SK-N-SH treated with all-trans-retinoic acid at 6 μM for 48 hours (cell line): Measurements from ENCODE around the gene TMEM100.

Experiments used
- ATAC-seq: fragments of 200-7000 bp; cut with Tn5 transposase; 3 replicates; pipeline ENCODE4 v1.9.1; 2020; ENCODE audit warnings: mild to moderate bottlenecking, moderate library complexity
- BACH2 ChIP-seq: fragments of 250-450 bp; sonication (Bioruptor Pico); IDR thresholded peaks from 2 replicates; pipeline ENCODE4 v1.9.0; 2021; ENCODE audit warnings: mild to moderate bottlenecking, borderline replicate concordance
- CSDC2 ChIP-seq: fragments of 250-450 bp; sonication (Bioruptor Pico); IDR thresholded peaks from 2 replicates; pipeline ENCODE4 v1.5.0; 2020; ENCODE audit warnings: mild to moderate bottlenecking, moderate library complexity
- ESRRG ChIP-seq: fragments of 250-450 bp; sonication (Bioruptor Pico); IDR thresholded peaks from 2 replicates; pipeline ENCODE4 v1.6.1; 2021; ENCODE audit warnings: mild to moderate bottlenecking
- GLIS3 ChIP-seq: fragments of 250-450 bp; sonication (Bioruptor Pico); IDR thresholded peaks from 2 replicates; pipeline ENCODE4 v1.5.0; 2020; ENCODE audit warnings: mild to moderate bottlenecking, moderate library complexity
- ISL1 ChIP-seq: fragments of 250-450 bp; sonication (Bioruptor Pico); IDR thresholded peaks from 2 replicates; pipeline ENCODE4 v2.1.2; 2022; ENCODE audit warnings: mild to moderate bottlenecking, moderate library complexity
- OSR1 ChIP-seq: fragments of 250-450 bp; sonication (Bioruptor Pico); IDR thresholded peaks from 2 replicates; pipeline ENCODE4 v1.8.0; 2022; ENCODE audit warnings: moderate library complexity, mild to moderate bottlenecking, inconsistent platforms
- PPARA ChIP-seq: fragments of 250-450 bp; sonication (Bioruptor Pico); IDR thresholded peaks from 2 replicates; pipeline ENCODE4 v1.5.0; 2020; ENCODE audit warnings: mild to moderate bottlenecking, borderline replicate concordance
- RARB ChIP-seq: fragments of 250-450 bp; sonication (Bioruptor Pico); IDR thresholded peaks from 2 replicates; pipeline ENCODE4 v1.8.0; 2021; ENCODE audit warnings: mild to moderate bottlenecking, moderate library complexity
- SNAI2 ChIP-seq: fragments of 250-450 bp; sonication (Bioruptor Pico); IDR thresholded peaks from 2 replicates; pipeline ENCODE4 v1.5.0; 2020; ENCODE audit warnings: mild to moderate bottlenecking, moderate library complexity
- TOX ChIP-seq: fragments of 250-450 bp; sonication (Bioruptor Pico); IDR thresholded peaks from 2 replicates; pipeline ENCODE4 v1.8.0; 2021; ENCODE audit warnings: mild to moderate bottlenecking, moderate library complexity, borderline replicate concordance
- ZC3H10 ChIP-seq: fragments of 250-450 bp; sonication (Bioruptor Pico); IDR thresholded peaks from 2 replicates; pipeline ENCODE4 v1.5.1; 2021; ENCODE audit warnings: mild to moderate bottlenecking, moderate library complexity
- ZFP3 ChIP-seq: fragments of 250-450 bp; sonication (Bioruptor Pico); IDR thresholded peaks from 2 replicates; pipeline ENCODE4 v1.5.0; 2020; ENCODE audit warnings: mild to moderate bottlenecking, moderate library complexity
- ZFP30 ChIP-seq: fragments of 450-650 bp; formaldehyde crosslinking; IDR thresholded peaks from 2 replicates; pipeline ENCODE4 v1.5.0; 2022; ENCODE audit warnings: mild to moderate bottlenecking, moderate library complexity
- ZNF565 ChIP-seq: fragments of 450-650 bp; formaldehyde crosslinking; conservative IDR thresholded peaks from 2 replicates; pipeline ENCODE4 v1.5.0; 2020; ENCODE audit warnings: low read depth, mild to moderate bottlenecking, moderate library complexity
- ZNF70 ChIP-seq: fragments of 450-650 bp; formaldehyde crosslinking; IDR thresholded peaks from 2 replicates; pipeline ENCODE4 v1.5.0; 2020; ENCODE audit warnings: mild to moderate bottlenecking, moderate library complexity
- ZNF8 ChIP-seq: fragments of 450-650 bp; formaldehyde crosslinking; IDR thresholded peaks from 2 replicates; pipeline ENCODE4 v1.5.0; 2020; ENCODE audit warnings: mild to moderate bottlenecking, moderate library complexity
- TF ChIP-seq, protein P1 (sequence below): fragments of 250-450 bp; sonication (Bioruptor Pico); IDR thresholded peaks from 2 replicates; pipeline ENCODE4 v1.5.1; 2020; ENCODE audit warnings: low read depth, mild to moderate bottlenecking, moderate library complexity
- TF ChIP-seq, protein P2 (sequence below): fragments of 250-450 bp; sonication (Bioruptor Pico); IDR thresholded peaks from 2 replicates; pipeline ENCODE4 v1.5.0; 2020; ENCODE audit warnings: mild to moderate bottlenecking, moderate library complexity
- TF ChIP-seq, protein P3 (sequence below): fragments of 250-450 bp; sonication (Bioruptor Pico); IDR thresholded peaks from 2 replicates; pipeline ENCODE4 v1.8.0; 2020; ENCODE audit warnings: mild to moderate bottlenecking, moderate library complexity, borderline replicate concordance
- TF ChIP-seq, protein P4 (sequence below): fragments of 250-450 bp; sonication (Bioruptor Pico); IDR thresholded peaks from 2 replicates; pipeline ENCODE4 v1.5.1; 2021; ENCODE audit warnings: mild to moderate bottlenecking, moderate library complexity
- TF ChIP-seq, protein P5 (sequence below): fragments of 250-450 bp; sonication (Bioruptor Pico); IDR thresholded peaks from 2 replicates; pipeline ENCODE4 v1.8.0; 2021; ENCODE audit warnings: low read depth, mild to moderate bottlenecking, moderate library complexity, borderline replicate concordance

The TMEM100 gene

DNA sequence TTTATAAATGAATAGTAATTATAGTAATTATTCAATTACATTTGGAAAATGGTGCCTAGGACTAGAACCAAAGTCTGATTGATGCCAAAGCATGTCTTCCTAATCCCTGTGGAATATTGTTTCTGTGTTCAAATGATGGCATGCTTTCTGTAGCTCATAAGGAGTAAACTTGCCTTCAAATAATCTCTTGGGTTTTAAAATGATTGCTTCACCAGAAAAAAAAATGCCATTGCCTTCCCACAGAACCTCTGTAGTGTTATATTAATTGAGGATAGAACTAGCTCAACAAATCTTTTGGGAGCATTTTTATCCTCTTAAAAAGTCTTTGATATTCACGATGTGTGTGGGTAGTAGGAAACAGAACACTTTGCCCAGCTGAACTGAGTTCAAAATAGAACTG lies 7.7 kb upstream of the TMEM100 start:
- ATAC-seq: no peak
- TF ChIP-seq, protein P1, sequence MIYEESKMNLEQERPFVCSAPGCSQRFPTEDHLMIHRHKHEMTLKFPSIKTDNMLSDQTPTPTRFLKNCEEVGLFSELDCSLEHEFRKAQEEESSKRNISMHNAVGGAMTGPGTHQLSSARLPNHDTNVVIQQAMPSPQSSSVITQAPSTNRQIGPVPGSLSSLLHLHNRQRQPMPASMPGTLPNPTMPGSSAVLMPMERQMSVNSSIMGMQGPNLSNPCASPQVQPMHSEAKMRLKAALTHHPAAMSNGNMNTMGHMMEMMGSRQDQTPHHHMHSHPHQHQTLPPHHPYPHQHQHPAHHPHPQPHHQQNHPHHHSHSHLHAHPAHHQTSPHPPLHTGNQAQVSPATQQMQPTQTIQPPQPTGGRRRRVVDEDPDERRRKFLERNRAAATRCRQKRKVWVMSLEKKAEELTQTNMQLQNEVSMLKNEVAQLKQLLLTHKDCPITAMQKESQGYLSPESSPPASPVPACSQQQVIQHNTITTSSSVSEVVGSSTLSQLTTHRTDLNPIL (CRISPR knock-in tag): no peak
- TF ChIP-seq ZC3H10 (CRISPR knock-in tag) (no peak), PPARA (CRISPR knock-in tag) (no peak), ZNF8 (CRISPR knock-in tag) (no peak), GLIS3 (CRISPR knock-in tag) (no peak), OSR1 (no peak), ZFP30 (no peak)

DNA sequence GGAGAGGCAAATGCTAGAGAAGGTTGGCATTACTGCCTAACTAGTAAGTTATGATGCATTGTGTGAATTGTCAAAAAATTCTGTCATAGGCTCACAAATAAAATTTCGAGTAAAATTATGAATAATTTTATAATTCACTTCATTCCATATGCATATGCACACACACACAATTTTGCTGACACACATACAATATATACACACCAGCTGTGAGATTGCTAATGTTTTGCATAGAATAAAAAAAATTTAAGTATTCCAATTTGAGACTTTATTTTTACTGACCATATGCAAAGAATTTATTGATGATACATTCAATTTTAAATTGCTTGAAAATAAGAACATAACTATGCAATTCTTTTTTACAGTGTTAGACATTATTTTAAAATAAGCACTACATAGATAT lies 6.8 kb upstream of the TMEM100 start:
- no peak for ATAC-seq
- TF ChIP-seq, protein P2, sequence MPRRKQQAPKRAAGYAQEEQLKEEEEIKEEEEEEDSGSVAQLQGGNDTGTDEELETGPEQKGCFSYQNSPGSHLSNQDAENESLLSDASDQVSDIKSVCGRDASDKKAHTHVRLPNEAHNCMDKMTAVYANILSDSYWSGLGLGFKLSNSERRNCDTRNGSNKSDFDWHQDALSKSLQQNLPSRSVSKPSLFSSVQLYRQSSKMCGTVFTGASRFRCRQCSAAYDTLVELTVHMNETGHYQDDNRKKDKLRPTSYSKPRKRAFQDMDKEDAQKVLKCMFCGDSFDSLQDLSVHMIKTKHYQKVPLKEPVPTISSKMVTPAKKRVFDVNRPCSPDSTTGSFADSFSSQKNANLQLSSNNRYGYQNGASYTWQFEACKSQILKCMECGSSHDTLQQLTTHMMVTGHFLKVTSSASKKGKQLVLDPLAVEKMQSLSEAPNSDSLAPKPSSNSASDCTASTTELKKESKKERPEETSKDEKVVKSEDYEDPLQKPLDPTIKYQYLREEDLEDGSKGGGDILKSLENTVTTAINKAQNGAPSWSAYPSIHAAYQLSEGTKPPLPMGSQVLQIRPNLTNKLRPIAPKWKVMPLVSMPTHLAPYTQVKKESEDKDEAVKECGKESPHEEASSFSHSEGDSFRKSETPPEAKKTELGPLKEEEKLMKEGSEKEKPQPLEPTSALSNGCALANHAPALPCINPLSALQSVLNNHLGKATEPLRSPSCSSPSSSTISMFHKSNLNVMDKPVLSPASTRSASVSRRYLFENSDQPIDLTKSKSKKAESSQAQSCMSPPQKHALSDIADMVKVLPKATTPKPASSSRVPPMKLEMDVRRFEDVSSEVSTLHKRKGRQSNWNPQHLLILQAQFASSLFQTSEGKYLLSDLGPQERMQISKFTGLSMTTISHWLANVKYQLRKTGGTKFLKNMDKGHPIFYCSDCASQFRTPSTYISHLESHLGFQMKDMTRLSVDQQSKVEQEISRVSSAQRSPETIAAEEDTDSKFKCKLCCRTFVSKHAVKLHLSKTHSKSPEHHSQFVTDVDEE (CRISPR knock-in tag): no peak
- TF ChIP-seq RARB (CRISPR knock-in tag) (no peak), BACH2 (CRISPR knock-in tag) (no peak), ZNF70 (no peak), CSDC2 (CRISPR knock-in tag) (no peak), ESRRG (CRISPR knock-in tag) (no peak), ZFP30 (no peak), ZFP3 (CRISPR knock-in tag) (no peak), GLIS3 (CRISPR knock-in tag) (no peak), ZNF565 (CRISPR knock-in tag) (no peak), OSR1 (no peak), SNAI2 (no peak), ZNF8 (CRISPR knock-in tag) (no peak), ZC3H10 (CRISPR knock-in tag) (no peak), ISL1 (CRISPR knock-in tag) (no peak)
- TF ChIP-seq, protein P3, sequence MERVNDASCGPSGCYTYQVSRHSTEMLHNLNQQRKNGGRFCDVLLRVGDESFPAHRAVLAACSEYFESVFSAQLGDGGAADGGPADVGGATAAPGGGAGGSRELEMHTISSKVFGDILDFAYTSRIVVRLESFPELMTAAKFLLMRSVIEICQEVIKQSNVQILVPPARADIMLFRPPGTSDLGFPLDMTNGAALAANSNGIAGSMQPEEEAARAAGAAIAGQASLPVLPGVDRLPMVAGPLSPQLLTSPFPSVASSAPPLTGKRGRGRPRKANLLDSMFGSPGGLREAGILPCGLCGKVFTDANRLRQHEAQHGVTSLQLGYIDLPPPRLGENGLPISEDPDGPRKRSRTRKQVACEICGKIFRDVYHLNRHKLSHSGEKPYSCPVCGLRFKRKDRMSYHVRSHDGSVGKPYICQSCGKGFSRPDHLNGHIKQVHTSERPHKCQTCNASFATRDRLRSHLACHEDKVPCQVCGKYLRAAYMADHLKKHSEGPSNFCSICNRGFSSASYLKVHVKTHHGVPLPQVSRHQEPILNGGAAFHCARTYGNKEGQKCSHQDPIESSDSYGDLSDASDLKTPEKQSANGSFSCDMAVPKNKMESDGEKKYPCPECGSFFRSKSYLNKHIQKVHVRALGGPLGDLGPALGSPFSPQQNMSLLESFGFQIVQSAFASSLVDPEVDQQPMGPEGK: no peak
- TF ChIP-seq, protein P4, sequence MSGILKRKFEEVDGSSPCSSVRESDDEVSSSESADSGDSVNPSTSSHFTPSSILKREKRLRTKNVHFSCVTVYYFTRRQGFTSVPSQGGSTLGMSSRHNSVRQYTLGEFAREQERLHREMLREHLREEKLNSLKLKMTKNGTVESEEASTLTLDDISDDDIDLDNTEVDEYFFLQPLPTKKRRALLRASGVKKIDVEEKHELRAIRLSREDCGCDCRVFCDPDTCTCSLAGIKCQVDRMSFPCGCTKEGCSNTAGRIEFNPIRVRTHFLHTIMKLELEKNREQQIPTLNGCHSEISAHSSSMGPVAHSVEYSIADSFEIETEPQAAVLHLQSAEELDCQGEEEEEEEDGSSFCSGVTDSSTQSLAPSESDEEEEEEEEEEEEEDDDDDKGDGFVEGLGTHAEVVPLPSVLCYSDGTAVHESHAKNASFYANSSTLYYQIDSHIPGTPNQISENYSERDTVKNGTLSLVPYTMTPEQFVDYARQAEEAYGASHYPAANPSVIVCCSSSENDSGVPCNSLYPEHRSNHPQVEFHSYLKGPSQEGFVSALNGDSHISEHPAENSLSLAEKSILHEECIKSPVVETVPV (CRISPR knock-in tag): no peak
- TF ChIP-seq, protein P5, sequence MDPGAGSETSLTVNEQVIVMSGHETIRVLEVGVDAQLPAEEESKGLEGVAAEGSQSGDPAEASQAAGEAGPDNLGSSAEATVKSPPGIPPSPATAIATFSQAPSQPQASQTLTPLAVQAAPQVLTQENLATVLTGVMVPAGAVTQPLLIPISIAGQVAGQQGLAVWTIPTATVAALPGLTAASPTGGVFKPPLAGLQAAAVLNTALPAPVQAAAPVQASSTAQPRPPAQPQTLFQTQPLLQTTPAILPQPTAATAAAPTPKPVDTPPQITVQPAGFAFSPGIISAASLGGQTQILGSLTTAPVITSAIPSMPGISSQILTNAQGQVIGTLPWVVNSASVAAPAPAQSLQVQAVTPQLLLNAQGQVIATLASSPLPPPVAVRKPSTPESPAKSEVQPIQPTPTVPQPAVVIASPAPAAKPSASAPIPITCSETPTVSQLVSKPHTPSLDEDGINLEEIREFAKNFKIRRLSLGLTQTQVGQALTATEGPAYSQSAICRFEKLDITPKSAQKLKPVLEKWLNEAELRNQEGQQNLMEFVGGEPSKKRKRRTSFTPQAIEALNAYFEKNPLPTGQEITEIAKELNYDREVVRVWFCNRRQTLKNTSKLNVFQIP (CRISPR knock-in tag): no peak
- TF ChIP-seq, protein P1 (CRISPR knock-in tag): no peak

DNA sequence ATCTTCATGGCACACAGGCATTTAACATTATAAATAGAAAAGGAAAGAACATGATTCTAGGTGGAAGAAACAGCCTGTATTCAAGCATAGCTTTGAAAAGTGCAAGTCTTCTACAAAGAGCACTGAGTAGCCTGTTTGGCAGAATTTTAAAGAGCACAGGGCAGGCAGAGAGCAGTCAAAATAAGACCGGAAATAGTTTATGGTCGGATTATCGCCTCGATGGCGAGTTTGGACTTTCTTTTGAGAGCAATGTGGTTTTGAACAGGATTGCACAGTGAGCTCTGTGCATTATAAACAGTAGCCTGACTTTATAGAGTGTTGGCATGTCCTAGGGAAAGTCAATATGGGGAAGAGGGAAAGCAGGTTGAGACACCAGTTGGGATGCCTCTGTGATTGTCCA lies 6.2 kb upstream of the TMEM100 start:
- no peak for TF ChIP-seq ISL1 (CRISPR knock-in tag)
- TF ChIP-seq BACH2 (CRISPR knock-in tag): no peak
- no peak for TF ChIP-seq TOX
- TF ChIP-seq ZNF8 (CRISPR knock-in tag): no peak
- no peak for TF ChIP-seq RARB (CRISPR knock-in tag)
- no peak for TF ChIP-seq ZFP30
- no peak for TF ChIP-seq ZNF565 (CRISPR knock-in tag)
- no peak for ATAC-seq
